Choroid plexus epithelial cell (primary cell): Measurements from ENCODE around the gene TTBK1.
A peak's percentile ranks its signal among the peaks of the same experiment; 100 is the strongest.

Experiments
- DNase-seq: peaks from one replicate; pipeline ENCODE4 v3.0.0-alpha.2; 2010; ENCODE audit warnings: low read depth
- H3K4me3 ChIP-seq: 2 replicates; pipeline ENCODE4 v1.5.1; 2011; ENCODE audit warnings: low read depth, mild to moderate bottlenecking, control low read depth, low read length, moderate library complexity
- CTCF ChIP-seq: conservative IDR thresholded peaks from 2 replicates; pipeline ENCODE4 v1.5.1; 2011; ENCODE audit warnings: low read depth, mild to moderate bottlenecking, control low read depth, inconsistent platforms, low read length, moderate library complexity

Gene TTBK1

GRCh38 chr6:43331470-43331869, 88.2 kb downstream of the TTBK1 start:
- H3K4me3 ChIP-seq = no peak overlapping the region
- no peak for DNase-seq
- TF ChIP-seq CTCF = no peak

GRCh38 chr6:43331891-43332290, 88.6 kb downstream of the TTBK1 start:
- TF ChIP-seq CTCF = no peak
- DNase-seq = no peak
- H3K4me3 ChIP-seq = no peak overlapping the region

DNA sequence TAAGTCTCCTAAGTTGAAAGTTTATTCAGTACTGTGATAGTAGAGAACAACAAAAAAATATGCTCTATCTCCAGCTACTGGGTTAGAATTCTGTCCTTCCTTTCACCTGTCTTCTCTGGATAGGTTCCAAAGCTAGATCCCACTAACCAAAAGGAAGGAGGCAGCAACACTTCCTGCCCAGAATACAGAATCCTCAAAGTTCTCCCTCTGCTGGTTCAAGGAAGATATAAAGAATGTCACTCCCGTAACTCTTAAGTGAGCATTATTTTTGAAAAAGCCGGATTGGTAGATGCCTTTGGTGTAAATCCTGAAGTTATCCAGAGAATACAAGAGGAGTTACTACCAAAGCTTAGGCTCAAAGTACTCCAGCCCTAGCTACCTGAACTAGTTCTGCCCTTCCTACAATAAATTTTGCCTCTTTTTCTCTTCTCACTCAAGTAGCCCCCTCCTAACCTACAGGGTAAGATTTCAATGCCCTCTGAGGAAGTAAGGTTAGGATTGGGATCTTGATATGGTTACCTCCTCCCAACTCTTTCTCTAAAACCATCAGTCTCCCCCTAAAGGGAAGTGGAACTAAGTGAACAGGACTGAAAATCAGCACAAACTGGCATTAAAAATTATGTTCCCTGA, 91.3 kb downstream of the TTBK1 start:
- peak; percentile 79 for DNase-seq

GRCh38 chr6:43335469-43335868, 92.2 kb downstream of the TTBK1 start:
- no peak for DNase-seq
- TF ChIP-seq CTCF = no peak
- H3K4me3 ChIP-seq = no peak overlapping the region

More for the DNA sequence above, 91.3 kb downstream of the TTBK1 start:
- H3K4me3 ChIP-seq = no peak overlapping the region
- TF ChIP-seq CTCF = peak; percentile 71

DNA sequence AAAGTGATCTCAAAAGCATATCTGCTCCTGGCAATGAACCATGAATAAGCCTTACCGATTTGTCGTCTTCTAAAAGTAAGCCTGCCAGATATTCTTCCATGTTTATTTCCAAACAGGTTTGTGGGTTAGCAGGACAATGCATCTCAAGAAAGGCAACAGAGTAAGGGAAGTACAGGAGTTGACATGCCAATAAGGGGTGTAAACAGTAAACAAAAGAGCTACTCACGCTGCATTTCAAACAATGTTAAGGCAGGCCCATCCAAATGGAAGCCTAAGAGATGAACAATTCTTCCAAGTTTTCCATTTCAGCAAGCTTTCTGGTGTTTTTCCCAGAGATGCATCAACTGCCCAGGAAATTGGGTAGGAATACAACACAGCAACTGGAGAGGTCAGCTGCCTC, 93.1 kb downstream of the TTBK1 start:
- TF ChIP-seq CTCF = no peak
- H3K4me3 ChIP-seq = no peak overlapping the region
- DNase-seq = no peak
